ENCODE results near the gene MIS18BP1. TPM values are rescaled to one million over a fixed set of nuclear protein-coding genes. Genes with fewer than 3 reads are reported as not detected.
"Not testable (repeated sequence)": the region's sequence is repeated elsewhere in the genome, so short reads cannot be mapped to it uniquely, and the experiment has no call there.

MIS18BP1 gene
- 10 to 100 TPM; 39.7 to 41.1 (median 39.7) TPM for polyA plus RNA-seq (ENCODE audit: insufficient read length in 3 of 3)

- DNase-seq (ENCODE audit: low read depth in 3 of 3, low spot score in 2 of 3), result peak; percentile 88 to 95 (median 92)
Measured at GRCh38 chr14:45253070-45253753, at the start of gene MIS18BP1. Gene MIS18BP1, minus strand, starts transcription at chr14:45253202. Its CDS starts 5,916 bp downstream, at chr14:45247286.

- DNase-seq (ENCODE audit: low read depth in 3 of 3, low spot score in 2 of 3), result no peak
Measured at GRCh38 chr14:45298423-45299117, 45.6 kb upstream of the MIS18BP1 start.

GRCh38 chr14:45294796-45295195 is 41.8 kb upstream of the MIS18BP1 start:
- not testable (repeated sequence) for DNase-seq (ENCODE audit: low read depth in 3 of 3, low spot score in 2 of 3)

GRCh38 chr14:45290547-45290946 is 37.5 kb upstream of the MIS18BP1 start:
- DNase-seq (ENCODE audit: low read depth in 3 of 3, low spot score in 2 of 3), result no peak

GRCh38 chr14:45287610-45288009 is 34.6 kb upstream of the MIS18BP1 start:
- DNase-seq (ENCODE audit: low read depth in 3 of 3, low spot score in 2 of 3), result no peak

- DNase-seq (ENCODE audit: low read depth in 3 of 3, low spot score in 2 of 3), result no peak
Measured at GRCh38 chr14:45284802-45285201, 31.8 kb upstream of the MIS18BP1 start.

GRCh38 chr14:45281731-45282400 is 28.9 kb upstream of the MIS18BP1 start:
- not testable (repeated sequence) for DNase-seq (ENCODE audit: low read depth in 3 of 3, low spot score in 2 of 3)

GRCh38 chr14:45271858-45272537 is 19.0 kb upstream of the MIS18BP1 start:
- no peak for DNase-seq (ENCODE audit: low read depth in 3 of 3, low spot score in 2 of 3)

GRCh38 chr14:45270031-45270430 is 17.0 kb upstream of the MIS18BP1 start:
- DNase-seq (ENCODE audit: low read depth in 3 of 3, low spot score in 2 of 3), result no peak

- no peak for DNase-seq (ENCODE audit: low read depth in 3 of 3, low spot score in 2 of 3)
Measured at GRCh38 chr14:45267071-45267470, 14.1 kb upstream of the MIS18BP1 start.

- no peak for DNase-seq (ENCODE audit: low read depth in 3 of 3, low spot score in 2 of 3)
Measured at GRCh38 chr14:45262637-45263036, 9.6 kb upstream of the MIS18BP1 start.

- no peak for DNase-seq (ENCODE audit: low read depth in 3 of 3, low spot score in 2 of 3)
Measured at GRCh38 chr14:45261209-45261608, 8.2 kb upstream of the MIS18BP1 start.

GRCh38 chr14:45258805-45259204 is 5.8 kb upstream of the MIS18BP1 start:
- no peak for DNase-seq (ENCODE audit: low read depth in 3 of 3, low spot score in 2 of 3)

GRCh38 chr14:45258073-45258472 is 5.1 kb upstream of the MIS18BP1 start:
- no peak for DNase-seq (ENCODE audit: low read depth in 3 of 3, low spot score in 2 of 3)

GRCh38 chr14:45254771-45255170 is 1.8 kb upstream of the MIS18BP1 start:
- DNase-seq (ENCODE audit: low read depth in 3 of 3, low spot score in 2 of 3), result no peak

- DNase-seq (ENCODE audit: low read depth in 3 of 3, low spot score in 2 of 3), result no peak
Measured at GRCh38 chr14:45253754-45254310, 830 bp upstream of the MIS18BP1 start.

GRCh38 chr14:45252366-45253069 is 484 bp downstream of the MIS18BP1 start:
- DNase-seq (ENCODE audit: low read depth in 3 of 3, low spot score in 2 of 3), result peak in 1 of 3 donors; percentile 6

- DNase-seq (ENCODE audit: low read depth in 3 of 3, low spot score in 2 of 3), result no peak
Measured at GRCh38 chr14:45251912-45252311, 1.1 kb downstream of the MIS18BP1 start.

GRCh38 chr14:45249856-45250575 is 3.0 kb downstream of the MIS18BP1 start:
- no peak for DNase-seq (ENCODE audit: low read depth in 3 of 3, low spot score in 2 of 3)

Measured in right renal cortex interstitium (tissue), 3 donors.